ENCODE data around the gene MDGA2. TPM values are rescaled to one million over a fixed set of nuclear protein-coding genes. Genes with fewer than 3 reads are reported as not detected.
"Not testable (repeated sequence)": the region's sequence is repeated elsewhere in the genome, so short reads cannot be mapped to it uniquely, and the experiment has no call there.

The MDGA2 gene
- total RNA-seq, 1 experiment from 2014 or later = not detected

DNA sequence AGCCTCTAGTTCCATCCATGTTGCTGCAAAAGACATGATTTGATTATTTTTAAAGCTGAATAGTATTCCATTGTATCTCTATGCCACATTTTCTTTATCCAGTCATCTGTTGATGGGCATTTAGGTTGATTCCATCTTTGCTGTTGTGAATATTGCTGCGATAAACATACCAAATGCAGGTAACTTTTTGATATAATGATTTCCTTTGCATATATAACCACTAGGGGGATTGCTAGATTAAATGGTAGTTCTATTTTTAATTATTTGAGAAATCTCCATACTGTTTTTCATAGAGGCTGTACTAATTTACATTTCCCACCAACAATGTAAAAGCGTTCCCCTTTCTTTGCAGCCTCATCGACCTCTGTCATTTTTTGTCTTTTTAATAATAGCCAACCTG is 342.5 kb downstream of the MDGA2 start:
- no peak for DNase-seq (ENCODE audit: low read depth)

GRCh38 chr14:47332106-47332505 is 343.3 kb downstream of the MDGA2 start:
- no peak for DNase-seq (ENCODE audit: low read depth)

GRCh38 chr14:47328376-47328775 is 347.0 kb downstream of the MDGA2 start:
- DNase-seq (ENCODE audit: low read depth) = no peak

GRCh38 chr14:47327336-47327735 is 348.1 kb downstream of the MDGA2 start:
- DNase-seq (ENCODE audit: low read depth) = no peak

GRCh38 chr14:47322751-47323150 is 352.7 kb downstream of the MDGA2 start:
- no peak for DNase-seq (ENCODE audit: low read depth)

- no peak for DNase-seq (ENCODE audit: low read depth)
These were observed 373.3 kb downstream of the MDGA2 start for GRCh38 chr14:47302121-47302520.

DNA sequence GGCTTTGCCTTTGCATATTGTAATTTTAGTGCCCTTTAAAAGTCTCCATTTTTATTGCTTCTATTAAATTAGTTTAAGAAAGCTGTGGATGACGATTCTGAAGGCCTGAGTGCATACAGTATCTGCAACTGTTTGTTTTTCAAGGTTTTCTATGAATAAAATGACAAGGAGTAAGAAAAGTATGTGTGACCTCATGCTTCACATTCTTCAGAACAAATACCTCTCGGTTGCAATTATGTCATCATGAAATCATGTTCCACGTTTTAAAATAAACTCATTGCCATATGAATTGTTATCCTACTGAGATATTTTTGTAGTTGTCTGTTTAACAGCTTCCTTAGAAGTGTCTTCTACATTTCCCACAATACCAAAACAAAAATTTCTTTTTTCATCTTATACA is 374.6 kb downstream of the MDGA2 start:
- DNase-seq (ENCODE audit: low read depth) = peak; percentile 0

DNA sequence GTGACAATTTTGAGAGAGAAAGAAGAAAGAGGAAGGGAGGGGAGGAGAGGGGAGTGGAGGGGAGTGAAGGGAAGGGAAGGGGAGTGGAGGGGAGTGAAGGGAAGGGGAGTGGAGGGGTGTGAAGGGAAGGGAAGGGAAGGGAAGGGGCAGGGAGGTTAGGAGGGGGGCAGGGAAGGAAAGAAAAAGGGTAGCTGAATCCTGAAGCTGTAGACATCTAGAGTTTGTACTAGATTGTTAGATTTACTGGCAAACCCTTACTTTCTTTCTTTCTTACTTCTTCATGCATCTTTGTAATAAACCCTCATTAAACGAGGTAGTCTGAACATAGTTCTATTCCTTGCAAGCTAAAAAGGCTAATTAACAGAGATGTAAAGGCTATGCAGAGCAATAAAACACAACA is 378.0 kb downstream of the MDGA2 start:
- DNase-seq (ENCODE audit: low read depth) = no peak

DNA sequence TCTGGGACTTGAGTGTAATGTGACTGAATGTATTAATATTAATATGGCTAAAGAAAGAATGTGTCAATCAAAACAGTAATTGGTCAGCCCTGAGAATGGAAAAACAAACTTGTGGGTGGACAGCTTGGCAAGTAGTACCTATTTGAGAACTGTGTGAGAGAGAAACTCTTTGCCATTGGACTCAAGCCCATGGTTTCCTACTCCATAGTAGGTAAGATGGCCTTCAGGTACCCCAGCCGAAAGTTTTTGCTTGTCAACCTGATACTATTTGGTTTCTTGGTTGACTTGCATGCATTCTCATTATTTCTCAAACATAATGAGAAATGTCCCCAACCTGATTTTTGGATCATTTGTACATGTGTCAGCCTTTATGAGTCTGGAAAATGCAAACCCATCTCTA is 391.1 kb downstream of the MDGA2 start:
- no peak for DNase-seq (ENCODE audit: low read depth)

DNA sequence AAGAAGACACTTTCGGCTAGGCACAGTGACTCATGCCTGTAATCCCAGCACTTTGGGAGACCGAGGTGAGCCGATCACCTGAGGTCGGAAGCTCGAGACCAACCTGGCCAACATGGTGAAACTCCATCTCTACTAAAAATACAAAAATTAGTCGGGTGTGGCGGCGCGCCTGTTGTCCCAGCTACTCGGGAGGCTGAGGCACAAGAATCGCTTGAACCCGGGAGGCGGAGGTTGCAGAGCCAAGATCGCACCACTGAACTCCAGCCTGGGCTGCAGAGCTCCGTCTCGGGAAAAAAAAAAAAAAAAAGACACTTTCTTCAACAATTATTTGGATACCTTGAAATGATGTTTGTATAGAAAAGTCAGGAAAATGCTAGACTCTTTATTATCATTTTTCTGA is 393.6 kb downstream of the MDGA2 start:
- not testable (repeated sequence) for DNase-seq (ENCODE audit: low read depth)

DNA sequence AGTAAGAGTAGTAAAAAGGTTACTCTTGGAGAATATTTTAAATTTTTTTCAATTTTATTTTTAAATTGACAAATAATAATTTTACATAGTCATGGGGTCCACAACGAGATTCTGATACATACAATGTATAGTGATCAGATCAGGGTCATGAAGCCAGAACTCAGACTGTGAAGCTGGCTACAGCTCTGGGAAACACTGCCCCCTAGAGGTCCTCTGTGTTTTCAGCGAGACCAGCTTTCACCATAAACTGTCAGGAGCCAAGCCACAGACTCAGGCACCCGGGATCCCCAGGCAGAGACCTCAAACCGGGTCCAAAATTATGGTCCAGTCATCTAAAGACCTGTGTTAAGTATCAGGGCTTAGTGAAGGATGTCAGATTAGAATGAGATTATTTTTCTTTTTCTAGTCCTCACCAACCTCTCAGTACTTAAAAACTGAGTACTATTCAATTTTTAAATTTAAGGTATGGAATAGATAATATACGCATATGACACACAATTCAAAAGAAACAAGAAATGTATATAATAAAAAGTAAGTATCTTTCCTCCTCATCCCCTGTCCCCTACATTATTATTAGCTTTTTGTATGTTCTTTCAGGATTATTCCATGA is 397.1 kb downstream of the MDGA2 start:
- peak; percentile 2 for DNase-seq (ENCODE audit: low read depth)

- no peak for DNase-seq (ENCODE audit: low read depth)
These were observed 397.7 kb downstream of the MDGA2 start for GRCh38 chr14:47277703-47278102.

GRCh38 chr14:47276931-47277330 is 398.5 kb downstream of the MDGA2 start:
- DNase-seq (ENCODE audit: low read depth) = no peak

DNA sequence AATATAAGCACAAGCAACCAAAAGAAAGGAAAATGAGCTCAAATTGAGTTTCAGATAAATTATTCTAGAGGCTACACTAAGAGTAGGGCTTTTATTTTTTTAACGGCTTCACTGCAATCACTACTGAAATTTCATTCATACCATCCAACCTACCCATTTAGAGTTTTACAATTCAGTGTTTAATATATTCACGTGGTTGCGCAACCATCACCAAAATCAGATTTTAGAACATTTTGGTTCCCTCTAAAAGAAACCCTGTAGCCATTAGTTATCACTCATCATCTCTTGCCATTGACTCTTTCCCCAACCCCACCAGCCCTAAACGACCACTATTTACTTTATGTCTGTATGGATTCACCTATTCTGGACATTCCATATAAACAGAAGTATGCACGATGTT is 401.5 kb downstream of the MDGA2 start:
- no peak for DNase-seq (ENCODE audit: low read depth)

GRCh38 chr14:47270715-47271114 is 404.7 kb downstream of the MDGA2 start:
- no peak for DNase-seq (ENCODE audit: low read depth)

DNA sequence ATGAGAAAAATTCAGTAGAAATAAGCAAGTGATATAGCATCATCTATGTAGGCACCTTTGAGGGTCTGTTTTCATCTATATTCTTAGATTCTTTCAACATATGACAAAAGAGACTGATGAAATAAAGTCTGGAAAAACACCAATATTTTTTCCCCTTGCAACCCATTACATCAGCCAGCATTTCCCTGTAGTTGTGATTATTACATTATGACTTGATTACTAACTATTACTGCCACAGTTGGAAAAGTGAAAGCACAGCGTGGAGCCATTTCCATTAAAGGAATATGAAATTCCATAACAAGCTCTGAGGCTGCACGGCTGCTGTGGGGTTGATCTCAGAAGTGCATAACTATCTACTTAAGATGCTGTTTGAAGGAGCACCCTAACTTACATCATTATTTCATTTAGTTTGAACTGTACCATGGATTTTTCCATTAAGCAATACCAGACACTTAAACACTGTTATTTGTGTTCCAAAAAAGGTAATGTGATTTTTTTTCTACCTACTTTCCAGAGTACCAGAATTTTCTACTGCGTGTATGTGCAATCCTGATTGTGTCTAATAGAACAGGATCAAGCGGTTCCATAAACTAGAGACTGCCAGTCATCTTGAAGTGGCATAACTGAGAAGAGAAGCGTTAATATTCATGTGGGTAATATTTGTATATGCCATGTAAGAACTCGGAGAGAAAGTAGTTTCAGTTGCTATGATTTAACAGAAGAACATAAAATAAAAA is 405.5 kb downstream of the MDGA2 start:
- no peak for DNase-seq (ENCODE audit: low read depth)

GRCh38 chr14:47264842-47265241 is 410.6 kb downstream of the MDGA2 start:
- no peak for DNase-seq (ENCODE audit: low read depth)

- DNase-seq (ENCODE audit: low read depth) = peak; percentile 1
These were observed 412.6 kb downstream of the MDGA2 start for GRCh38 chr14:47262801-47263200.

- no peak for DNase-seq (ENCODE audit: low read depth)
These were observed 414.1 kb downstream of the MDGA2 start for GRCh38 chr14:47261350-47261749.

- DNase-seq (ENCODE audit: low read depth) = no peak
These were observed 415.6 kb downstream of the MDGA2 start for GRCh38 chr14:47259796-47260195.

GRCh38 chr14:47257013-47257412 is 418.4 kb downstream of the MDGA2 start:
- no peak for DNase-seq (ENCODE audit: low read depth)

- DNase-seq (ENCODE audit: low read depth) = no peak
These were observed 422.6 kb downstream of the MDGA2 start for GRCh38 chr14:47252802-47253201.

- no peak for DNase-seq (ENCODE audit: low read depth)
These were observed 429.0 kb downstream of the MDGA2 start for GRCh38 chr14:47246367-47246766.

DNA sequence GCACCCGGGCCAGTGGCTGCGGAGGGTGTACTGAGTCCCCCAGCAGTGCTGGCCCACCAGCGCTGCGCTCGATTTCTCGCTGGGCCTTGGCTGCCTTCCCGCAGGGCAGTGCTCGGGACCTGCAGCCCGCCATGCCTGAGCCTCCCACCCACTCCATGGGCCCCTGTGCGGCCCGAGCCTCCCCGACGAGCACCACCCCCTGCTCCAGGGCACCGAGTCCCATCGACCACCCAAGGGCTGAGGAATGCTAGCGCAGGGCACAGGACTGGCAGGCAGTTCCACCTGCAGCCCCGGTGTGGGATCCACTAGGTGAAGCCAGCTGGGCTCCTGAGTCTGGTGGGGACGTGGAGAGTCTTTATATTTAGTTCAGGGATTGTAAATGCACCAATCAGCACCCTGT is 432.8 kb downstream of the MDGA2 start:
- not testable (repeated sequence) for DNase-seq (ENCODE audit: low read depth)
